Activated gamma-delta T cell treated with anti-CD3 and anti-CD28 coated beads, Interleukin-2, amount 50 U/mL, for 16 hours (primary cell): ENCODE data around the gene RRH.

ENCODE experiments used
- DNase-seq: peaks from one replicate; pipeline ENCODE4 v3.0.0-alpha.2; 2020; ENCODE audit warnings: low read depth

Gene RRH

GRCh38 chr4:109887071-109887470, 59.3 kb downstream of the RRH start:
- DNase-seq: no peak

GRCh38 chr4:109890076-109890475, 62.3 kb downstream of the RRH start:
- no peak for DNase-seq
